SK-N-MC (cell line): ENCODE data around the gene ZCCHC14.

Experiments used
- EZH2 ChIP-seq: fragments of 200-600 bp; sonication (generic); IDR thresholded peaks from one replicate; pipeline ENCODE4 v1.6.1; 2017; ENCODE audit warnings: antibody characterized with exemption
- POLR2AphosphoS5 ChIP-seq: IDR thresholded peaks from 2 replicates; pipeline ENCODE4 v1.6.1; 2012; ENCODE audit warnings: mild to moderate bottlenecking, low read depth, low read length, borderline replicate concordance

DNA sequence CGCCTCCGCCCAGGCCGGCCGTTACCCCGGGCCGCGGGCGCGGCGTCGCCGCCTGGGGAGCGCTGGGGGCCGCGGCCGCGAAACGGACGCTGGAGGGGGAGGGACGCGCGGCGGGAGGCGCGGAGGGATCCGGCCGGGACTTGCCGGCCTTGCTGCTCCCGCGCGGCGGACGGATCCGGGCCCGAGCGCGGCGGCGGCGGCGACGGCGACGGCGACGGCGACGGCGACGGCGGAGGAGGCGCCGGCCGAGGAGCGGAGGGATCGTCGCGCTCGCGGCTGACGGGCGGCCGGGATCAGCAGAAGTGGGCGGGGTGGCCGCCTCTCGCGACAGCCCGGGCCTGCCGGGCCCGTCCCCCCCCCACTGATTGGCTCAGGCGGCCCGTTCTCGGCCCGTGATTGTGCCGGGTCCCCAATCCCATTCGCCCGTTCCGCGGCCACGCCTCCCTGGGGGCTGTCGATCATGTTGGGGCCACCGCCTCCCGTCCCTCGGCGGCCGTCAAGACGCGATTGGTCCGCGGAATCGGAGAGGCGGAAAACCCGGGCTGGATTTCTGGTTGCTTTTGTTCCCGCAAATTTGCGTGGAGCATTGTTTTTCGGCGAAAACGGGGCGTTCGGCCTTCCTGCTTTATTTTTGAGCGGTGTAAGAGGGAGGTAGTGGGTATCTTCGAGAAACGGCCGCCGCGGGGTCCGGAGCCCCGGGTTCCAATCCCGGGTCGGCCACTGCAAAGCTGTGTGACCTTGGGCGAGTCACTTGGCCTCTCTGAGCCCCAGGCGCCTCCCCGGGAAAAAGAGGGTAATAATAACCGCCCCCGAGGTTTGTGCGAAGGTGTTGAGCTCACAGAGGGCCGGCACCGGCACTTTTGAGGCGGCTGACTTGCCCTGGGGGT is at the start of gene ZCCHC14:
- TF ChIP-seq POLR2AphosphoS5 (no peak), EZH2 (no peak)
